HL-60 (cell line): ENCODE data around the gene LRBA.

Experiments
- DNase-seq, 2 experiments: peaks; one replicate each; pipeline ENCODE4 v3.0.0-alpha.2; 2010 to 2020; ENCODE audit warnings: low read depth in 1 of 2, low spot score in 1 of 2
- H3K27ac ChIP-seq: fragments of 250-450 bp; sonication (Bioruptor Pico); replicated peaks from 2 replicates; pipeline ENCODE4 v1.5.1; 2020; ENCODE audit warnings: mild to moderate bottlenecking, moderate library complexity
- H3K27me3 ChIP-seq: fragments of 250-450 bp; sonication (Bioruptor Pico); 2 replicates; pipeline ENCODE4 v1.5.1; 2021; ENCODE audit warnings: mild to moderate bottlenecking, moderate library complexity; ENCODE audit not compliant: insufficient read depth, poor library complexity, severe bottlenecking
- H3K4me3 ChIP-seq: replicated peaks from 2 replicates; pipeline ENCODE4 v1.5.1; 2011; ENCODE audit warnings: mild to moderate bottlenecking, control low read depth, low read length; ENCODE audit not compliant: insufficient read depth
- CTCF ChIP-seq: IDR thresholded peaks from one replicate; pipeline ENCODE4 v1.5.1; 2011; ENCODE audit warnings: low read length, control low read depth, inconsistent platforms; ENCODE audit not compliant: insufficient read depth
- GABPA ChIP-seq: IDR thresholded peaks from 2 replicates; pipeline ENCODE4 v1.6.1; 2012; ENCODE audit warnings: low read depth
- POLR2AphosphoS5 ChIP-seq: IDR thresholded peaks from 2 replicates; pipeline ENCODE4 v1.6.1; 2012; ENCODE audit warnings: low read depth
- REST ChIP-seq: IDR thresholded peaks from 2 replicates; pipeline ENCODE4 v1.6.1; 2012; ENCODE audit warnings: low read depth; ENCODE audit not compliant: insufficient replicate concordance
- SPI1 ChIP-seq: IDR thresholded peaks from 2 replicates; pipeline ENCODE4 v1.6.1; 2012; ENCODE audit warnings: low read depth, mild to moderate bottlenecking, borderline replicate concordance

LRBA gene

GRCh38 chr4:150990250-150990649 lies 24.8 kb downstream of the LRBA start:
- no peak overlapping the region for H3K27ac ChIP-seq
- H3K4me3 ChIP-seq, result no peak overlapping the region
- H3K27me3 ChIP-seq, result no peaks in the 10 kb centered on the region
- no peak for DNase-seq
- TF ChIP-seq GABPA (no peak), SPI1 (no peak), CTCF (no peak), POLR2AphosphoS5 (no peak)

DNA sequence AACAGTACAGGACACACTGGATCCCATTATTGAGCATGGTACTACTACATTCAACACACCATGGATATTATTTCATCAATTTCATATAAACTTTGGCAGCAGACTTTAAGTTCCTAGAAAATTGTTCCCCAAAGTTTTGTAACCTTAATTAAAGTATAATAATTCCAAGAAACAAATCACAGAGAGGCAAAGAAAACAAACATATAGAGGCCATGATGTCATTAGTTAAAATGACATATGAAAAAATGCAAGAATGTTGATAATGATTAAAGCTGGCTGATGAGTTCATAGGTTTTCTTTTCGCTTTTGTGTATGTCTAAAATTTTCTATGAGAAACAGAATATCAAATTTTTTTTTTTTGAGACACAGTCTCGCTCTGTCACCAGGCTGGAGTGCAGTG lies 26.8 kb downstream of the LRBA start:
- Histone ChIP-seq H3K4me3 (no peak overlapping the region), H3K27me3 (no peaks in the 10 kb centered on the region), H3K27ac (no peak overlapping the region)
- TF ChIP-seq CTCF (no peak), POLR2AphosphoS5 (no peak), REST (no peak), SPI1 (no peak)
- no peak for DNase-seq

- Histone ChIP-seq H3K4me3 (no peak overlapping the region), H3K27ac (no peak overlapping the region), H3K27me3 (no peaks in the 10 kb centered on the region)
- no peak for DNase-seq
- TF ChIP-seq CTCF (no peak), GABPA (no peak), POLR2AphosphoS5 (no peak), REST (no peak), SPI1 (no peak)
Measured at GRCh38 chr4:150987204-150987603, 27.9 kb downstream of the LRBA start.

DNA sequence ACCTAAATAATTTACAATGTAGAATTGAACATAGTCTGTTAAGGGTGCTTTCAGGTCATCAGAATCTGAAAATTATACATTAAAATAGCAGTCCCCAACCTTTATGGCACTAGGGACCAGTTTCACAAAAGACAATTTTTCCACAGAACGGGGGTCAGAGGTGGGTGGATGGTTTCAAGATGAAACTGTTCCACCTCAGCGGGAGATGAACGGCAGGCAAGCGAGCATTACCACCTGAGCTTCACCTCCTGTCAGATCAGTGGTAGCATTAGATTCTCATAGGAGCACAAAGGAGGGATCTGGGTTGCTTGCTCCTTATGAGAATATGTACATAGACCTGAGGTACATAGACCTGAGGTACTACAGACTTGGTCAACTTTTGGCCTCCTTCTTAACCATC lies 29.0 kb downstream of the LRBA start:
- DNase-seq, result no peak
- Histone ChIP-seq H3K27me3 (no peaks in the 10 kb centered on the region), H3K4me3 (no peak overlapping the region), H3K27ac (no peak overlapping the region)
- TF ChIP-seq GABPA, result no peak
- TF ChIP-seq CTCF, result no peak
- no peak for TF ChIP-seq REST
